Panc1 (cell line): ENCODE data around the gene ZNF230.
A peak's percentile ranks its signal among the peaks of the same experiment; 100 is the strongest.

ENCODE experiments used
- POLR2AphosphoS5 ChIP-seq: IDR thresholded peaks from 2 replicates; pipeline ENCODE4 v1.6.1; 2012; ENCODE audit warnings: mild to moderate bottlenecking, low read depth, low read length, moderate library complexity
- SIN3A ChIP-seq: IDR thresholded peaks from 2 replicates; pipeline ENCODE4 v1.6.1; 2012; ENCODE audit warnings: low read depth, mild to moderate bottlenecking, low read length, moderate library complexity, borderline replicate concordance; ENCODE audit not compliant: insufficient read depth
- TCF7L2 ChIP-seq: IDR thresholded peaks from 2 replicates; pipeline ENCODE4 v1.6.1; 2011; ENCODE audit warnings: mild to moderate bottlenecking, low read depth, low read length, inconsistent platforms
- TF ChIP-seq, protein P1 (sequence below): fragments of 450-650 bp; IDR thresholded peaks from 2 replicates; pipeline ENCODE4 v1.5.1; 2017; ENCODE audit warnings: mild to moderate bottlenecking
- TF ChIP-seq, protein P2 (sequence below), 2 experiments: IDR thresholded peaks; 2 replicates each; pipeline ENCODE4 v1.6.1; 2011 to 2012; ENCODE audit warnings: low read depth in 2 of 2, control low read depth in 1 of 2, low read length in 1 of 2, mild to moderate bottlenecking in 1 of 2, moderate library complexity in 1 of 2; ENCODE audit not compliant: insufficient read depth in 1 of 2

DNA sequence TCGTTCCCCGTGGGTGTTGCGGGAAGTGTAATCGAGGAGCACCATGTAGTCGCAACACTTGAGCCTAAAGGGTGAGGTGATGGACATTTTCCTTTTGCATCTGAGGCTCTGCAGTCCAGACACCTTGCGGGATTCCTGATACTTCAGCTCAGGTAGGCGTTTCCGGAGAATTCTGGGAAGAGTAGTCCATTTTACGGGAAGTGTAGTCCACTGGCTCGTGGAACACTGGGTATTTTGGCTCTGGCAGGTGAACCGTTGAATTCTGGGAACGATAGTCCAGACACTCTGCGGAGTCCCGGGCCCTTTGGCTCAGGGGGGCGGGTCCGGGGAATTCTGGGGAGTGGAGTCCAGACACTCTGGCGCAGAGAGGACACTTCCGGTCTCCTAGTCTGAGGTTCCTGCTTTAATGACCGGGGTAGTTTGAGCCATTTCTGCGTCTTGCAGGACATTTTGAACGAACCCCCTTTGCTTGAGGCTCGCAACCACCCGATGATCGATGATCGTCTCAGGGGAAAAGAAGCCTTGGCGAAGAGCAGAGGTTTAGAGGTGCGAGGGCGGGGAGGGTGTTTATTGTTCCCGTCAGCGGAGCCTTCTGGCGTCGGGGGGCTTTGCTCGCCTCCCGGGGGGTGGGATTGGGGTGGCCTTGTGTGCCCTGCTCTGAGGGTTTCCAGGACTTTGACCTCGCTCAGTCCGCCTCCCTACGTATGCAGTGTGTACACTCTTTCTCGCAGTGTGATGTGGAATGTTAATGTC is 49.1 kb downstream of the ZNF230 start, which contains the start of gene ZNF223:
- TF ChIP-seq, protein P1, sequence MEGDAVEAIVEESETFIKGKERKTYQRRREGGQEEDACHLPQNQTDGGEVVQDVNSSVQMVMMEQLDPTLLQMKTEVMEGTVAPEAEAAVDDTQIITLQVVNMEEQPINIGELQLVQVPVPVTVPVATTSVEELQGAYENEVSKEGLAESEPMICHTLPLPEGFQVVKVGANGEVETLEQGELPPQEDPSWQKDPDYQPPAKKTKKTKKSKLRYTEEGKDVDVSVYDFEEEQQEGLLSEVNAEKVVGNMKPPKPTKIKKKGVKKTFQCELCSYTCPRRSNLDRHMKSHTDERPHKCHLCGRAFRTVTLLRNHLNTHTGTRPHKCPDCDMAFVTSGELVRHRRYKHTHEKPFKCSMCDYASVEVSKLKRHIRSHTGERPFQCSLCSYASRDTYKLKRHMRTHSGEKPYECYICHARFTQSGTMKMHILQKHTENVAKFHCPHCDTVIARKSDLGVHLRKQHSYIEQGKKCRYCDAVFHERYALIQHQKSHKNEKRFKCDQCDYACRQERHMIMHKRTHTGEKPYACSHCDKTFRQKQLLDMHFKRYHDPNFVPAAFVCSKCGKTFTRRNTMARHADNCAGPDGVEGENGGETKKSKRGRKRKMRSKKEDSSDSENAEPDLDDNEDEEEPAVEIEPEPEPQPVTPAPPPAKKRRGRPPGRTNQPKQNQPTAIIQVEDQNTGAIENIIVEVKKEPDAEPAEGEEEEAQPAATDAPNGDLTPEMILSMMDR: no peak
- peak; percentile 62; the same call in 1 of the 2 replicates for TF ChIP-seq POLR2AphosphoS5
- TF ChIP-seq, protein P2, sequence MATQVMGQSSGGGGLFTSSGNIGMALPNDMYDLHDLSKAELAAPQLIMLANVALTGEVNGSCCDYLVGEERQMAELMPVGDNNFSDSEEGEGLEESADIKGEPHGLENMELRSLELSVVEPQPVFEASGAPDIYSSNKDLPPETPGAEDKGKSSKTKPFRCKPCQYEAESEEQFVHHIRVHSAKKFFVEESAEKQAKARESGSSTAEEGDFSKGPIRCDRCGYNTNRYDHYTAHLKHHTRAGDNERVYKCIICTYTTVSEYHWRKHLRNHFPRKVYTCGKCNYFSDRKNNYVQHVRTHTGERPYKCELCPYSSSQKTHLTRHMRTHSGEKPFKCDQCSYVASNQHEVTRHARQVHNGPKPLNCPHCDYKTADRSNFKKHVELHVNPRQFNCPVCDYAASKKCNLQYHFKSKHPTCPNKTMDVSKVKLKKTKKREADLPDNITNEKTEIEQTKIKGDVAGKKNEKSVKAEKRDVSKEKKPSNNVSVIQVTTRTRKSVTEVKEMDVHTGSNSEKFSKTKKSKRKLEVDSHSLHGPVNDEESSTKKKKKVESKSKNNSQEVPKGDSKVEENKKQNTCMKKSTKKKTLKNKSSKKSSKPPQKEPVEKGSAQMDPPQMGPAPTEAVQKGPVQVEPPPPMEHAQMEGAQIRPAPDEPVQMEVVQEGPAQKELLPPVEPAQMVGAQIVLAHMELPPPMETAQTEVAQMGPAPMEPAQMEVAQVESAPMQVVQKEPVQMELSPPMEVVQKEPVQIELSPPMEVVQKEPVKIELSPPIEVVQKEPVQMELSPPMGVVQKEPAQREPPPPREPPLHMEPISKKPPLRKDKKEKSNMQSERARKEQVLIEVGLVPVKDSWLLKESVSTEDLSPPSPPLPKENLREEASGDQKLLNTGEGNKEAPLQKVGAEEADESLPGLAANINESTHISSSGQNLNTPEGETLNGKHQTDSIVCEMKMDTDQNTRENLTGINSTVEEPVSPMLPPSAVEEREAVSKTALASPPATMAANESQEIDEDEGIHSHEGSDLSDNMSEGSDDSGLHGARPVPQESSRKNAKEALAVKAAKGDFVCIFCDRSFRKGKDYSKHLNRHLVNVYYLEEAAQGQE (IDR thresholded peaks at IDR 0.05; ENCODE audit: insufficient read depth in 1 of 2, low read depth in 2 of 2, low read length in 1 of 2): no peak
- no peak for TF ChIP-seq TCF7L2
- TF ChIP-seq SIN3A: 0 out of 2 replicates have a peak, but pooled peaks have one; percentile 36
